Measurements from ENCODE around the gene RAET1E.
"Not testable (repeated sequence)": the region's sequence is repeated elsewhere in the genome, so short reads cannot be mapped to it uniquely, and the experiment has no call there.

The RAET1E gene

GRCh38 chr6:149895833-149896271 lies 2.1 kb downstream of the RAET1E start:
- H3K4me3 ChIP-seq (ENCODE audit: low read depth, low read length): no peak overlapping the region
- no peaks in the 10 kb centered on the region for H3K36me3 ChIP-seq
- no peak overlapping the region for H3K27ac ChIP-seq
- no peak for TF ChIP-seq CTCF (IDR thresholded peaks at IDR 0.05; ENCODE audit: low read depth, low read length)
- no peaks in the 10 kb centered on the region for H3K9me3 ChIP-seq (ENCODE audit: severe bottlenecking)
- no peaks in the 10 kb centered on the region for H3K27me3 ChIP-seq (ENCODE audit: insufficient read depth, low read depth, severe bottlenecking)
- no peak for DNase-seq

- Histone ChIP-seq H3K27ac (no peak overlapping the region), H3K36me3 (no peaks in the 10 kb centered on the region), H3K27me3 (ENCODE audit: insufficient read depth, low read depth, severe bottlenecking) (no peaks in the 10 kb centered on the region), H3K4me3 (ENCODE audit: low read depth, low read length) (no peak overlapping the region), H3K9me3 (ENCODE audit: severe bottlenecking) (no peaks in the 10 kb centered on the region)
- DNase-seq: no peak
- no peak for TF ChIP-seq CTCF (IDR thresholded peaks at IDR 0.05; ENCODE audit: low read depth, low read length)
Observed at GRCh38 chr6:149895048-149895590, 2.8 kb downstream of the RAET1E start.

DNA sequence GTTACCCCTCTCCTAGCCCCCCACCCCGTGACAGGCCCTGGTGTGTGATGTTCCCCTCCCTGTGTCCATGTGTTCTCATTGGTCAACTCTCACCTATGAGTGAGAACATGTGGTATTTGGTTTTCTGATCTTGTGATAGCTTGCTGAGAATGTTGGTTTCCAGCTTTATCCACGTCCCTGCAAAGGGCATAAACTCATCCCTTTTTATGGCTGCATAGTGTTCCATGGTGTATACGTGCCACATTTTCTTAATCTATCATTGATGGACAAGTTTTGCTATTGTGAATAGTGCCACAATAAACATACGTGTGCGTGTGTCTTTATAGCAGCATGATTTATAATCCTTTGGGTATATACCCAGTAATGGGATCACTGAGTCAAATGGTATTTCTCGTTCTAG lies 6.0 kb downstream of the RAET1E start:
- not testable (repeated sequence) for H3K27ac ChIP-seq; DNase-seq; H3K9me3 ChIP-seq (ENCODE audit: severe bottlenecking); H3K4me3 ChIP-seq (ENCODE audit: low read depth, low read length); H3K27me3 ChIP-seq (ENCODE audit: insufficient read depth, low read depth, severe bottlenecking); H3K36me3 ChIP-seq

- no peaks in the 10 kb centered on the region for H3K27me3 ChIP-seq (ENCODE audit: insufficient read depth, low read depth, severe bottlenecking)
- no peaks in the 10 kb centered on the region for H3K9me3 ChIP-seq (ENCODE audit: severe bottlenecking)
- no peak overlapping the region for H3K4me3 ChIP-seq (ENCODE audit: low read depth, low read length)
- no peak for TF ChIP-seq CTCF (IDR thresholded peaks at IDR 0.05; ENCODE audit: low read depth, low read length)
- H3K27ac ChIP-seq: no peak overlapping the region
- H3K36me3 ChIP-seq: no peaks in the 10 kb centered on the region
- DNase-seq: no peak
Observed at GRCh38 chr6:149891259-149891658, 6.7 kb downstream of the RAET1E start.

- DNase-seq: no peak
- Histone ChIP-seq H3K9me3 (ENCODE audit: severe bottlenecking) (no peaks in the 10 kb centered on the region), H3K27me3 (ENCODE audit: insufficient read depth, low read depth, severe bottlenecking) (no peaks in the 10 kb centered on the region), H3K36me3 (no peaks in the 10 kb centered on the region), H3K27ac (no peak overlapping the region), H3K4me3 (ENCODE audit: low read depth, low read length) (no peak overlapping the region)
- TF ChIP-seq CTCF (IDR thresholded peaks at IDR 0.05; ENCODE audit: low read depth, low read length): no peak
Observed at GRCh38 chr6:149890629-149891045, 7.3 kb downstream of the RAET1E start.

GRCh38 chr6:149889326-149889725 lies 8.6 kb downstream of the RAET1E start:
- H3K27ac ChIP-seq: no peak overlapping the region
- TF ChIP-seq CTCF (IDR thresholded peaks at IDR 0.05; ENCODE audit: low read depth, low read length): no peak
- no peak for DNase-seq

More at GRCh38 chr6:149889326-149889725, 8.6 kb downstream of the RAET1E start:
- H3K36me3 ChIP-seq: no peaks in the 10 kb centered on the region
- no peaks in the 10 kb centered on the region for H3K9me3 ChIP-seq (ENCODE audit: severe bottlenecking)
- no peak overlapping the region for H3K4me3 ChIP-seq (ENCODE audit: low read depth, low read length)
- no peaks in the 10 kb centered on the region for H3K27me3 ChIP-seq (ENCODE audit: insufficient read depth, low read depth, severe bottlenecking)

Data from WERI-Rb-1 (cell line).